Type B pancreatic cell (in vitro differentiated cells): ENCODE data around the gene MAD1L1. TPM values are rescaled to one million over a fixed set of nuclear protein-coding genes. Genes with fewer than 3 reads are reported as not detected.

ENCODE experiments used
- DNase-seq: peaks from one replicate; pipeline ENCODE4 v3.0.0; 2021; ENCODE audit warnings: mixed read lengths; ENCODE audit not compliant: unreplicated experiment; ENCODE audit errors: extremely low spot score
- H3K27ac Mint-ChIP-seq: 2 replicates; pipeline ENCODE4 v1.8.0; 2021; ENCODE audit warnings: mild to moderate bottlenecking, mixed read lengths
- H3K27me3 Mint-ChIP-seq: 2 replicates; pipeline ENCODE4 v1.8.0; 2021; ENCODE audit warnings: mixed read lengths
- H3K36me3 Mint-ChIP-seq: 2 replicates; pipeline ENCODE4 v1.8.0; 2021; ENCODE audit warnings: mixed read lengths
- H3K4me1 Mint-ChIP-seq: one replicate; pipeline ENCODE4 v1.8.0; 2021; ENCODE audit warnings: mixed read lengths; ENCODE audit not compliant: unreplicated experiment
- H3K4me3 Mint-ChIP-seq: 2 replicates; pipeline ENCODE4 v1.8.0; 2021; ENCODE audit warnings: mild to moderate bottlenecking, mixed read lengths
- H3K9me3 Mint-ChIP-seq: 2 replicates; pipeline ENCODE4 v1.8.0; 2021; ENCODE audit warnings: mixed read lengths
- total RNA-seq: library from RNA; stranded (reverse); gene quantifications from 2 replicates; pipeline ENCODE4 v1.2.1, GENCODE V29; 2021; ENCODE audit warnings: low replicate concordance
- TF ChIP-seq, protein P1 (sequence below): fragments of 200-600 bp; sonication (generic); conservative IDR thresholded peaks from 2 replicates; pipeline ENCODE4 v1.5.0; 2021; ENCODE audit warnings: antibody characterized with exemption, mild to moderate bottlenecking

Gene MAD1L1
- total RNA-seq, 1 donor from 2014 or later: 40.7 TPM

DNA sequence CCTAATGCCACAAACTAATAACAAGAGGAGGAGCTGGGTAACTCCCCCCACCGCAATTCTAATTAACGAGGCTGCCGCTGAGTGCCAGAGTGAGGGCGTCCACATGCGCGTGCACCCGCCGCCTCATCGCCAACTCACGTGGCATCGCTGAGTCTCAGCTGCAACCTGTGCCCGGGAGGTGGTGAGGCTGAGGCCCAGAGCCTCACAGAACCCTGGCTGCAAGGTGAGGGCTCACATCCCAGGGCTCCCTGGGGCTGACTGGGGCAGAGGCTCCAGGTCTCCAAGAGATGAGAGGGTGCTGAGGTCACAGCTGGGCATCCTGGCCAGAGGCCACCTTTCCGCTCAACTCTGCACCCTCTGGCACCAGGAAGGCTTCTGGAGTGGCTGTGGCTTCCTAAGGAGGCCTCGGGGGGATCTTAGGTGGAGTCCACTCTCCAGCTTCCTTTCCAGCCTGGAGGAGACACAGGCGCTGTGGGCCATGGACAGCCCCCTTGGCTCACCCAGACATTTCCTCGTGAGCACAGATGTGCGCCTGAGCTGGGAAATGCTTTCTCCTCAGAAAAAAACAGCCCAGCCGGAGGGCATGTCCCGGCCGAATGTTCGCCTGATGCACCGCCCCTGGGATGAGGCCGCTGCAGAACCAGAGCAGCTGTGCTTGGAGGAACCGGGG lies 242.6 kb downstream of the MAD1L1 start:
- Mint-ChIP-seq H3K9me3 (no peaks in the 10 kb centered on the region), H3K4me1 (no peaks in the 10 kb centered on the region), H3K27ac (no peak overlapping the region), H3K36me3 (peaks cover 5% of the 10 kb centered on the region), H3K4me3 (no peak overlapping the region), H3K27me3 (no peaks in the 10 kb centered on the region)
- DNase-seq: no peak
- TF ChIP-seq, protein P1, sequence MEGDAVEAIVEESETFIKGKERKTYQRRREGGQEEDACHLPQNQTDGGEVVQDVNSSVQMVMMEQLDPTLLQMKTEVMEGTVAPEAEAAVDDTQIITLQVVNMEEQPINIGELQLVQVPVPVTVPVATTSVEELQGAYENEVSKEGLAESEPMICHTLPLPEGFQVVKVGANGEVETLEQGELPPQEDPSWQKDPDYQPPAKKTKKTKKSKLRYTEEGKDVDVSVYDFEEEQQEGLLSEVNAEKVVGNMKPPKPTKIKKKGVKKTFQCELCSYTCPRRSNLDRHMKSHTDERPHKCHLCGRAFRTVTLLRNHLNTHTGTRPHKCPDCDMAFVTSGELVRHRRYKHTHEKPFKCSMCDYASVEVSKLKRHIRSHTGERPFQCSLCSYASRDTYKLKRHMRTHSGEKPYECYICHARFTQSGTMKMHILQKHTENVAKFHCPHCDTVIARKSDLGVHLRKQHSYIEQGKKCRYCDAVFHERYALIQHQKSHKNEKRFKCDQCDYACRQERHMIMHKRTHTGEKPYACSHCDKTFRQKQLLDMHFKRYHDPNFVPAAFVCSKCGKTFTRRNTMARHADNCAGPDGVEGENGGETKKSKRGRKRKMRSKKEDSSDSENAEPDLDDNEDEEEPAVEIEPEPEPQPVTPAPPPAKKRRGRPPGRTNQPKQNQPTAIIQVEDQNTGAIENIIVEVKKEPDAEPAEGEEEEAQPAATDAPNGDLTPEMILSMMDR: no peak

- Mint-ChIP-seq H3K4me1 (no peaks in the 10 kb centered on the region), H3K36me3 (peaks cover 5% of the 10 kb centered on the region), H3K27ac (no peak overlapping the region), H3K27me3 (no peaks in the 10 kb centered on the region), H3K9me3 (no peaks in the 10 kb centered on the region), H3K4me3 (no peak overlapping the region)
- no peak for DNase-seq
- TF ChIP-seq, protein P1: no peak
Observed at GRCh38 chr7:1989049-1989860, 243.5 kb downstream of the MAD1L1 start.

- Mint-ChIP-seq H3K4me3 (no peak overlapping the region), H3K27me3 (no peaks in the 10 kb centered on the region), H3K4me1 (no peaks in the 10 kb centered on the region), H3K27ac (no peak overlapping the region), H3K36me3 (peaks cover 5% of the 10 kb centered on the region), H3K9me3 (no peaks in the 10 kb centered on the region)
- no peak for DNase-seq
- TF ChIP-seq, protein P1: no peak
Observed at GRCh38 chr7:1988533-1988930, 244.2 kb downstream of the MAD1L1 start.

- H3K27me3 Mint-ChIP-seq: no peaks in the 10 kb centered on the region
- no peak for DNase-seq
- H3K4me3 Mint-ChIP-seq: no peak overlapping the region
- no peaks in the 10 kb centered on the region for H3K9me3 Mint-ChIP-seq
- TF ChIP-seq, protein P1: no peak
- H3K4me1 Mint-ChIP-seq: no peaks in the 10 kb centered on the region
- peaks cover 5% of the 10 kb centered on the region for H3K36me3 Mint-ChIP-seq
- H3K27ac Mint-ChIP-seq: no peak overlapping the region
Observed at GRCh38 chr7:1987591-1988532, 244.9 kb downstream of the MAD1L1 start.

DNA sequence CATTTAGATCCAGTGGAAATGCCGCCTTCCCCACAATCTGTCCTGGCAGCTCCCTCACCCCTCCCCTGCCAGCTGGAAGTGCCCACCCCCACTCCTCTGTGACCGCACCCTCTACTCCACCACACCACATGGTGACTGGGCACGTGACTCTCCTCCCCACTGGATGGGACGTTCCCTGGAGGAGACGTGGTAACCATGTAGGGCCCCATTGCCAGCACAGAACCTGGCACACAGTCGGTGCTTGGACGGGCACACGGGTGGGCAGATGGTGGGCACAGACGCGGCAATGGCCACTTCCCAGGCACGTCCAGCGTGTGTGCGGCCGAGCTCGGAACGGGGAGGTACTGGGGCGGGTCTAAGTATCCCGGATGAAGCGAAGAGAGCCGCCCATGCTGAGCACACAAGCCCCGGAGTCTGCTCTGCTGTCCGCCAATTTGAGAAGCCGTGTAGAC lies 245.6 kb downstream of the MAD1L1 start:
- Mint-ChIP-seq H3K27me3 (no peaks in the 10 kb centered on the region), H3K4me3 (no peak overlapping the region), H3K9me3 (no peaks in the 10 kb centered on the region), H3K4me1 (no peaks in the 10 kb centered on the region), H3K36me3 (peaks cover 5% of the 10 kb centered on the region), H3K27ac (no peak overlapping the region)
- no peak for DNase-seq
- TF ChIP-seq, protein P1: no peak
